OCI-LY1 (cell line): ENCODE data around the gene CYP11A1.

Source experiments
- CTCF ChIP-seq: fragments of 200-600 bp; sonication (generic), shearing (Covaris generic); IDR thresholded peaks from 2 replicates; pipeline ENCODE4 v1.5.1; 2017; ENCODE audit warnings: mild to moderate bottlenecking, antibody characterized with exemption, low read length, moderate library complexity, mixed read lengths
- EZH2 ChIP-seq: fragments of 200-600 bp; sonication (generic), shearing (Covaris generic); IDR thresholded peaks from 2 replicates; pipeline ENCODE4 v1.8.0; 2017; ENCODE audit warnings: borderline replicate concordance, mixed run types, mild to moderate bottlenecking, antibody characterized with exemption, low read length, moderate library complexity, mixed read lengths

GRCh38 chr15:74364936-74365597, 2.4 kb downstream of the CYP11A1 start:
- TF ChIP-seq CTCF (no peak), EZH2 (no peak)
